ENCODE measurements around the gene C9orf50.

DNA sequence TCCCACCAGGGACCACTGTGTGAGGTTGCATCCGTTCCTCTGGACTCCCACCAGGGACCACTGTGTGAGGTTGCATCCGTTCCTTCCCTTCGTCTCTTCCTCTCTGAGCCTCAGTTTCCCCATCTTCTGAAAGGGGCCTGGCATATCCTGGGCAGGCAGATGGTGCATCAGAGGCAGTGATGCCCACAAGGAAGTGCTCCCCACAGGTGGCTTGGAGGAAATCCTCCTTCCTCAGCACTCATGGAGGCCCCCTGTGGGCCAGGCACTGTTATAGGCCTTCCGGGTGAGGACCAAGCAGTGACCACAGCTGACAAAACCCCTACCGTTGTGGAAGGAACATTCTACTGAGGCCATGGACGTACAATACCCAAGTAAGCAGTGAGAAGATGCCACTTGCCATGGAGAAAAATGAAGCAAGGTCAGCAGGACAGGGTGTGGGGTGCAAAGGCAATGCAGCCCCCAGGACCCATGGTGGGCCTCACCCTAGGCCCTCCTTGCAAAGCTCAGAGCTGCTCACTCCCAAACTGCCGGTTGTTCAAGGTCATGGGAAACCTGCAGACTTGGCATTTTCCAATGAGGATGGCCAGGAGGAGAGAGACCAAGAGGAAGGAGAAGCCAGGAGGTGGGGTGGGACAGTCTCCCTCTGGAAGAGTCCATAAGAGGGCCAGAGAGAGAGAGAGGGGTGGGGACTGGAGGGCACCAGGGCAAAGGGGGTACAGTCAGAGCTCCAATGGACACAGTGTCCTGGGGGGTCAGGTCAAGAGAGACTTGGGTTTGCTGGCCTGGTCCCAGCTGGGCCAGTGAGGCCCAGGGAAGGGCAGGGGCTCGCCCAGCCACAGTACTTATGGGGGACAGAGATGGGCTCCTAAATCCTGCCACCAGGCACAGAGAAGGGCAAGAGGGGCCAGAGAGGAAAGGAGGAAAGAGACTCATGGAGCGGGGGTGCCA lies 51.1 kb downstream of the C9orf50 start:
- TF ChIP-seq, protein P1, sequence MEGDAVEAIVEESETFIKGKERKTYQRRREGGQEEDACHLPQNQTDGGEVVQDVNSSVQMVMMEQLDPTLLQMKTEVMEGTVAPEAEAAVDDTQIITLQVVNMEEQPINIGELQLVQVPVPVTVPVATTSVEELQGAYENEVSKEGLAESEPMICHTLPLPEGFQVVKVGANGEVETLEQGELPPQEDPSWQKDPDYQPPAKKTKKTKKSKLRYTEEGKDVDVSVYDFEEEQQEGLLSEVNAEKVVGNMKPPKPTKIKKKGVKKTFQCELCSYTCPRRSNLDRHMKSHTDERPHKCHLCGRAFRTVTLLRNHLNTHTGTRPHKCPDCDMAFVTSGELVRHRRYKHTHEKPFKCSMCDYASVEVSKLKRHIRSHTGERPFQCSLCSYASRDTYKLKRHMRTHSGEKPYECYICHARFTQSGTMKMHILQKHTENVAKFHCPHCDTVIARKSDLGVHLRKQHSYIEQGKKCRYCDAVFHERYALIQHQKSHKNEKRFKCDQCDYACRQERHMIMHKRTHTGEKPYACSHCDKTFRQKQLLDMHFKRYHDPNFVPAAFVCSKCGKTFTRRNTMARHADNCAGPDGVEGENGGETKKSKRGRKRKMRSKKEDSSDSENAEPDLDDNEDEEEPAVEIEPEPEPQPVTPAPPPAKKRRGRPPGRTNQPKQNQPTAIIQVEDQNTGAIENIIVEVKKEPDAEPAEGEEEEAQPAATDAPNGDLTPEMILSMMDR (IDR thresholded peaks at IDR 0.05), result no peak
- TF ChIP-seq POLR2AphosphoS5 (IDR thresholded peaks at IDR 0.05), result no peak
- TF ChIP-seq POLR2A (IDR thresholded peaks at IDR 0.05), result no peak
